HG03108 (cell line): ENCODE measurements around the gene SULF2.

Source experiments
- ATAC-seq: cut with Tn5 transposase; IDR thresholded peaks from one replicate; pipeline ENCODE4 v1.9.1; 2021; ENCODE audit warnings: moderate library complexity; ENCODE audit not compliant: unreplicated experiment

SULF2 gene

GRCh38 chr20:47659904-47660601 lies 125.2 kb downstream of the SULF2 start:
- ATAC-seq = no peak

DNA sequence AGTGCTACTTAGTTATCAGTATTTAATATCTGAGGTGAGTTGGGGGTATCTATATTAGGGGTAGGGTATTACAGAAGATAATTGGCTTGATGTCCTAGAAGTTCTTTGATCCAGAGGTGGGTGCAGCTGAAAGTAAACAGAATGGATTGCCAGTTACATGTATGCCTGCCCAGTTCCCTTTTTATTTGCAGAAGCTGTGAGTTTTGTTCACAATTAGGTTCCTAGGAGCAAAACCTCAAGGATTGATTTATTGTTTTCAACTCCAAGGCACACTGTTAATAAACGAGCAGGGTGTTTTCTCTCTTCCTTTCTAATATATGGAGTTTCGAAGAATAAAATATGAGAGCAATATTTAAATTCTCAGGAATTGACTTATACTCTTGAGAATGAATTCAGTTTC lies 129.0 kb downstream of the SULF2 start:
- ATAC-seq = no peak

- ATAC-seq = no peak
Measured at GRCh38 chr20:47655635-47656034, 129.6 kb downstream of the SULF2 start.

- no peak for ATAC-seq
Measured at GRCh38 chr20:47654370-47654769, 130.9 kb downstream of the SULF2 start.

DNA sequence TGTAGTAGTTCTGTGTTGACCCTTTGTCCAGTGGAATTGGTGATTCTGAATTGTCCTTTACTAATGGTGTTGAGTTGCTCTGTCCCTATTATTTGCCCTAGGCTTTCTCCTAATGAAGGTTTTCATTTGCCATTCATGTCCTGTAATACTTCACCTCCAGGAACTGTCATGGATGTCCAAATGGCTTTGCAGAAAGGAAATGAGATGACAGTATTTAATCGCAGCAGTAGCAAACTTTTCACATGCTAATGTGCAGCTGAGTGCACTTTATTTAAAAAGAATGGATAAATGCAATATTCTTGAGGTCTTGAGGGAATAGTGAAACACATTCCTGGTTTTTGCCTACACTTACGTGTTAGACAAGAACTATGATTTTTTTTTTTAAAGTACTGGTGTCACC lies 131.4 kb downstream of the SULF2 start:
- no peak for ATAC-seq

GRCh38 chr20:47652794-47653193 lies 132.5 kb downstream of the SULF2 start:
- no peak for ATAC-seq

- ATAC-seq = no peak
Measured at GRCh38 chr20:47652301-47652700, 133.0 kb downstream of the SULF2 start.

DNA sequence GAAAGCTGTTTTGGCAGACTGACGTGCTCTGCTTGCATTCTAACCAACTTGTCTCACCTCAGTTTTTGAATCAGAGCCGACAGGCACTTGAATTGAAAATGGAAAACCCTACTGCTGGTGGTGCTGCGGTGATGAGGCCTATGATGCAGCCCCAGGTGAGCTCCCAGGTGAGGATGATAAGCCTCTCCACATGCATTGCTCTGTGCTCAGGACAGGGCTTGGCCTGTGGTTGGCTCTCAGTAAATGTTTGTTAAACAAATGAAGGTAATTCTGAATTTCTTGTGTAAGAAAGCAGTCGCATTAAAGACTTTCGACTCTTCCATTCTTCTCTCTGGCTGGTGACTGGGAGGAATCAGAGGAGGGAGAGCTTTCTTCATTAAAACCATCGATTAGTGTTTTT lies 136.3 kb downstream of the SULF2 start:
- no peak for ATAC-seq

DNA sequence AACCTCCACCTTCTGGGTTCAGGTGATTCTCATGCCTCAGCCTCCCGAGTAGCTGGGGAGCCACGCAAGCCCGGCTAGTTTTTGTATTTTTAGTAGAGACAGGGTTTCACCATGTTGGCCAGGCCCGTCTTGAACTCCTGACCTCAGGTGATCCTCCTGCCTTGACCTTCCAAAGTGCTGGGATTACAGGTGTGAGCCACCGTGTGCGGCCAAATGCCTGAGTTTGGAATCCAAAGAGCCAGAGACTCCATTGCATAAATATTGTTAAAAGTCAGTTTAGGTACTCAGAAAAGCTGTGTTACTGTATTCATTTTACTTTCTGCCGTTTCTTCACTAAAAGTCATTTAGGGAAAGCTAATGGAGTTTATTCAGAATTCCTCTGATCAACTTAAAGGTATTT lies 137.3 kb downstream of the SULF2 start:
- no peak for ATAC-seq

DNA sequence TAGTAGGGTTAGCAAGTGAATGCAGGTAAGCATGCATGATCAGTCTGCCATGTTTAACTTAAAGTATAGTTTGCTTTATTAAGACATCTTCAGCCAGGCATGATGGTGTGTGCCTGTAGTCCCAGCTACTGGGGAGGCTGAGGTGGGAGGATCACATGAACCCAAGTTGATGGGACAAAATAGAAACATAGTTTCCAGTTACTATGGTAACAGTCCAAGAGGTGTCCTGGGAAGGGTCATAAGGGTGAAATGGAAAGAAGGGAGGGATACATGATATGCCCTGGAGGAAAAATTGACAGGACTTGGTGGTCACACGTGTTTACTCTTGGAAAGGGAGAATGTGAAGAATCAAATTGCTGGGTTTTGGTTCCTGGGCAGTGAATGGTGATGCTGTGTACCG lies 139.6 kb downstream of the SULF2 start:
- no peak for ATAC-seq

DNA sequence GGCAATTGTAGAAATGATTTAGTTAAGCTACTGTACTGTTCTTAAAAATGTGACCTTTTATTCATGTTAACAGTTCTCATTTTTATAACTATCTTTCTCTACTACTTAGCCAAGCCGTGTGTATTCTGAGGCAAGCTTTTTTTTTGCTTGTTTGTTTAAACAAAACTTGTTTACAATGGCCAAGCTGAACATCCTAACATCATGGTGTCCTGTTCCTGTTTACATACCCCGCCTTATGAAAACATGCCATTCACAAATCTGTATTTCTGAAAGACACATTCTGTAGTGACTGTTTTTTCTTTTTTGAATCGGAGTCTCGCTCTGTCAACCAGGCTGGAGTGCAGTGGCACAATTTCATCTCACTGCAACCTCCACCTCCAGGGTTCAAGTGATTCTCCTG lies 142.7 kb downstream of the SULF2 start:
- ATAC-seq = no peak

GRCh38 chr20:47642118-47642517 lies 143.2 kb downstream of the SULF2 start:
- no peak for ATAC-seq

DNA sequence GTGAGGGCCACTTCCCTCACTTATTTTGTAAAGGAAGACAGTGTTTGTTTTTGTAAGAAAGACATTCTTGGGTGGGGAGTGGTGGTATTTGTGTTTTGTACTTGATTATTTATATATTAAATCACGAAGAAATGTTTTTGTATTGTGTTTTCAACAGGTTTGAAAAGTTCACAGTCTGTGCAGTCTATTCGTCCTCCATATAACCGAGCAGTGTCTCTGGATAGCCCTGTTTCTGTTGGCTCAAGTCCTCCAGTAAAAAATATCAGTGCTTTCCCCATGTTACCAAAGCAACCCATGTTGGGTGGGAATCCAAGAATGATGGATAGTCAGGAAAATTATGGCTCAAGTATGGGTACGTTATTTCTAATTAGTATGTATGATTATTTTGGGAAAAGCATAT lies 146.4 kb downstream of the SULF2 start:
- ATAC-seq = no peak

GRCh38 chr20:47635256-47635655 lies 150.0 kb downstream of the SULF2 start:
- no peak for ATAC-seq

DNA sequence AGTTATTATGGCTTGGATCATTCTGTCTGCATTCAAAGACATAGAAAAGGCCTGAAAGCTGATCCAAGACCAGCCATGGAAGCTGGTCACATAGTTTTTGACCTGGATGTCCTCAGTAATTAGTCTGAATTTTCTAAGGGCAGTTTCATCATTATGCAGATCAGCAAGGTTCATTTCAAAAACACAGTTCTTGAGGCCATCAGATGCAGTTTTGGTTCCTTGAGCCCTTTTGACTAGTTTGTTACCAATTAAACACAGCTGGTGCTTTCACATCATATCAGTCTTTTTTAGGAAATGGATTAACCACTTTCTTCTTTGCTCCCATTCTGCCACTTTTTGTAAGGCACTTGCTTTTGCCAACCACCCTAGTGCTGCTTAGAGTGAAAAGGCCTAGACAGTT lies 154.2 kb downstream of the SULF2 start:
- no peak for ATAC-seq

- ATAC-seq = no peak
Measured at GRCh38 chr20:47629907-47630306, 155.4 kb downstream of the SULF2 start.

- ATAC-seq = no peak
Measured at GRCh38 chr20:47627540-47627939, 157.7 kb downstream of the SULF2 start.

GRCh38 chr20:47623206-47623605 lies 162.1 kb downstream of the SULF2 start:
- no peak for ATAC-seq

GRCh38 chr20:47622118-47622665 lies 163.1 kb downstream of the SULF2 start:
- ATAC-seq = no peak

- no peak for ATAC-seq
Measured at GRCh38 chr20:47620808-47621805, 164.2 kb downstream of the SULF2 start.

- ATAC-seq = no peak
Measured at GRCh38 chr20:47618479-47618878, 166.8 kb downstream of the SULF2 start.
